ENCODE results near the gene PCCA.

GRCh38 chr13:100447831-100448230 is 358.9 kb downstream of the PCCA start:
- TF ChIP-seq CTCF (IDR thresholded peaks at IDR 0.05; ENCODE audit: borderline replicate concordance, extremely low read depth, low read length, poor library complexity, severe bottlenecking) (no peak), EZH2 (IDR thresholded peaks at IDR 0.05; ENCODE audit: borderline replicate concordance, low read depth, low read length, severe bottlenecking) (no peak)

Measured in DND-41 (cell line).